Right lobe of liver (tissue), 6 donors: ENCODE results near the gene GJE1. TPM values are rescaled to one million over a fixed set of nuclear protein-coding genes. Genes with fewer than 3 reads are reported as not detected.

ENCODE experiments used
- ATAC-seq, 4 donors: fragments of 200-7000 bp; cut with Tn5 transposase; one replicate each; pipeline ENCODE4 v1.9.1; 2020; ENCODE audit warnings: mild to moderate bottlenecking in 4 of 4, moderate library complexity in 4 of 4
- DNase-seq, 3 donors: peaks; one replicate each; pipeline ENCODE4 v3.0.0-alpha.2; 2020
- H3K27ac ChIP-seq, 3 donors: fragments of 200-600 bp; one replicate each; pipeline ENCODE4 v1.8.0; 2022
- H3K27me3 ChIP-seq, 2 donors: fragments of 200-600 bp; one replicate each; pipeline ENCODE4 v1.8.0; 2022
- H3K36me3 ChIP-seq, 4 donors: fragments of 200-600 bp; sonication (generic) in 1 of 4; one replicate each; pipeline versions ENCODE4 v1.5.1 to v1.8.0; 2017 to 2022; ENCODE audit warnings: control low read depth in 1 of 4
- H3K4me1 ChIP-seq, 4 donors: fragments of 200-600 bp; sonication (generic) in 1 of 4; one replicate each; pipeline versions ENCODE4 v1.5.1 to v1.8.0; 2017 to 2022; ENCODE audit warnings: control low read depth in 1 of 4
- H3K4me3 ChIP-seq, 3 donors: fragments of 200-600 bp; one replicate each; pipeline ENCODE4 v1.8.0; 2022
- H3K9me3 ChIP-seq, 4 donors: fragments of 200-600 bp; sonication (generic) in 1 of 4; one replicate each; pipeline versions ENCODE4 v1.5.1 to v1.8.0; 2017 to 2022; ENCODE audit warnings: control low read depth in 1 of 4
- POLR2A ChIP-seq: fragments of 450-650 bp; IDR thresholded peaks from one replicate; pipeline ENCODE4 v1.6.1; 2017; ENCODE audit warnings: antibody characterized with exemption, mild to moderate bottlenecking
- WGBS: methylation state at CpG from one replicate; pipeline ENCODE4 v1.1.6; 2018; ENCODE audit warnings: low coverage, low lambda C conversion rate; ENCODE audit not compliant: insufficient coverage; ENCODE audit errors: missing lambda C conversion rate; 5-methylcytosine and 5-hydroxymethylcytosine counted together
- intact Hi-C, 2 donors: fragments of 100-400 bp; cut with DNase I; formaldehyde crosslinking; loops; one replicate each; pipeline versions ENCODE4 v1.11.2 to v1.14.1; 2022
- total RNA-seq, 6 experiments: library from RNA; depleted of rRNA in 2 of 6; stranded (reverse); fragments of >200 nt in 2 of 6; fragmentation: NEBNext Ultra II Directional in 3 of 6; extraction: Animal tissue kit (Norgen Biotek cat#: 25700) in 3 of 6; gene quantifications; one replicate each; pipeline versions ENCODE4 v1.1.0 to v1.2.4, GENCODE V29; 2016 to 2023
- TF ChIP-seq, protein P1 (sequence below), 4 donors: fragments of 200-600 bp in 3 of 4; fragments of 450-650 bp in 1 of 4; IDR thresholded peaks; one replicate each; pipeline versions ENCODE4 v1.5.1 to v1.8.0; 2016 to 2022; ENCODE audit warnings: antibody characterized with exemption in 4 of 4, mild to moderate bottlenecking in 2 of 4
- donor health status: DM: no; HTN: yes; CAD: no.
- donor health status: DM: no; HTN: no; CAD: no.
- donor health status: DM: no; HTN: no; CAD: no.
- donor health status: DM: no; HTN: yes; CAD: no.
- donor health status: DM: no; HTN: yes; CAD: no.

The GJE1 gene
- total RNA-seq, 6 experiments from 2014 or later = not detected

DNA sequence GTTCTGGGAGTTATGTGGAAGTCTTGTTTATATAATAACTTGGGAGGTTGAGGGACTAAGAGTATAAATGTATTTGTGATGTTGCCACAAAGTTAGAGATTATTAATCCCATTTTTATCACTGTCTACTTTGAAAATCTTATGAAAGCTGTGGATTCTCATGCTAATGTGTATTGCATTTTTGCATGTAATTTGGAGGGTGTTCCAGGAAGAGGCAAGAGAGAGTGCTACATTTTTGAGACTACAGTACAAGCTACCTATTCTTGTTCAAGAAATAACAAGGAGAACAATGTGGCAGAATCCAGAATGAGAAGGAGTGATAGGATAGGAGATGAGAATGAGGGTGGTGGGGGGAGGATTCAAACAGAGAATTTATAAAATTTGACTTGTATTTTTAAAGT lies 49.3 kb downstream of the GJE1 start:
- Histone ChIP-seq H3K27ac (no peak overlapping the region), H3K4me1 (no peaks in the 10 kb centered on the region), H3K36me3 (peaks cover 0 to 4% (median 0%) of the 10 kb centered on the region in 4 donors), H3K9me3 (peaks cover 0 to 9% (median 0%) of the 10 kb centered on the region in 4 donors), H3K4me3 (no peak overlapping the region), H3K27me3 (no peaks in the 10 kb centered on the region)
- no peak for DNase-seq
- no peak for ATAC-seq
- intact Hi-C loops = no loop called here
- TF ChIP-seq POLR2A = no peak

DNA sequence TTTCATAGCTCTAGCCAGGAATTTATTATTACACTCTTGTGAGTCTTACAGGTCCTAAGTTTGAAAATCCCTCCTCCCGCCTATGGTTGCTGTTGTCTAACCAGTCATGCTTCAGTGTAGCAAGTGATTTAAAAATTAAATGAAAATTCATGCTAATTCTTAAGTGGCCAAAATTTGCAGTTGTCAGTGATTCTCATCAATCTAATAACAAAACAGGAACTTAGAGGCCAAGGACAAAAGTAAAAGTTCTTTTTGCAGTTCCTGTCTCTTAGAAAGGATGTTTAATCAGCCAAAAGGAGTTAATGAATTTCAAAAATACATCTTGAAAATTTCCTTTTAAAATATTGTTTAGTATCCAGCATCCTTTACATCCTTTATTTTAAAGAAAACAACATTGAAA lies 50.6 kb downstream of the GJE1 start:
- no peaks in the 10 kb centered on the region for H3K27me3 ChIP-seq
- ATAC-seq = no peak
- intact Hi-C loops = no loop called here
- H3K4me3 ChIP-seq = no peak overlapping the region
- no peaks in the 10 kb centered on the region for H3K36me3 ChIP-seq
- TF ChIP-seq POLR2A = no peak
- TF ChIP-seq, protein P1, sequence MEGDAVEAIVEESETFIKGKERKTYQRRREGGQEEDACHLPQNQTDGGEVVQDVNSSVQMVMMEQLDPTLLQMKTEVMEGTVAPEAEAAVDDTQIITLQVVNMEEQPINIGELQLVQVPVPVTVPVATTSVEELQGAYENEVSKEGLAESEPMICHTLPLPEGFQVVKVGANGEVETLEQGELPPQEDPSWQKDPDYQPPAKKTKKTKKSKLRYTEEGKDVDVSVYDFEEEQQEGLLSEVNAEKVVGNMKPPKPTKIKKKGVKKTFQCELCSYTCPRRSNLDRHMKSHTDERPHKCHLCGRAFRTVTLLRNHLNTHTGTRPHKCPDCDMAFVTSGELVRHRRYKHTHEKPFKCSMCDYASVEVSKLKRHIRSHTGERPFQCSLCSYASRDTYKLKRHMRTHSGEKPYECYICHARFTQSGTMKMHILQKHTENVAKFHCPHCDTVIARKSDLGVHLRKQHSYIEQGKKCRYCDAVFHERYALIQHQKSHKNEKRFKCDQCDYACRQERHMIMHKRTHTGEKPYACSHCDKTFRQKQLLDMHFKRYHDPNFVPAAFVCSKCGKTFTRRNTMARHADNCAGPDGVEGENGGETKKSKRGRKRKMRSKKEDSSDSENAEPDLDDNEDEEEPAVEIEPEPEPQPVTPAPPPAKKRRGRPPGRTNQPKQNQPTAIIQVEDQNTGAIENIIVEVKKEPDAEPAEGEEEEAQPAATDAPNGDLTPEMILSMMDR (IDR thresholded peaks at IDR 0.05) = no peak
- no peak for DNase-seq
- no peak overlapping the region for H3K27ac ChIP-seq
- 92% methylated on average over 1 of the region's 1 CpG for WGBS
- no peaks in the 10 kb centered on the region for H3K4me1 ChIP-seq
- no peaks in the 10 kb centered on the region for H3K9me3 ChIP-seq

DNA sequence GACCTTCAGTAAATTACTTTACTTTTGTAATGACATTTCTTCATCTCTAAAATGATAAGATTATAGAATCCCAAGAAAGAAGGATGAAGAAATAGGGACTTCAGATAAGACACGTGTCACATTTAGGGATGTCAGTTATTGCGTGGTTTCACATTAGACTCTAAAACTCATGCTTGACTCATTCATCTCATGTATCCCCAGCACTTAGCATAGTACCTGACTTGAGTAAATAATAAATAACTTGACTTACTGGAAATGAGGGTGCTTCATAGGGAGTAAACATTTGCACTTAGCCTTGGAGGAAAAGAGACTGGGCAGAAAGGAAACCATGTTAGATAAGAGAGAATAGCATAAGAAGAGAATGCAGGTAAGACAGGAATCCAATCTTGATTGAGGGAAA lies 51.6 kb downstream of the GJE1 start:
- 79% methylated on average over 2 of the region's 2 CpGs for WGBS

More for the DNA sequence above, 51.6 kb downstream of the GJE1 start:
- H3K4me3 ChIP-seq = no peak overlapping the region
- H3K4me1 ChIP-seq = no peaks in the 10 kb centered on the region
- H3K27me3 ChIP-seq = no peaks in the 10 kb centered on the region
- intact Hi-C loops = no loop called here
- no peak for DNase-seq
- ATAC-seq = no peak
- no peaks in the 10 kb centered on the region for H3K9me3 ChIP-seq
- H3K27ac ChIP-seq = no peak overlapping the region
- TF ChIP-seq POLR2A = no peak
- TF ChIP-seq, protein P1 (IDR thresholded peaks at IDR 0.05) = no peak
- no peaks in the 10 kb centered on the region for H3K36me3 ChIP-seq

Other genes starting within 250 kb of the GJE1 start
- not detected for gene NMBR, start 14.2 kb downstream of the GJE1 start, total RNA-seq
- 10 to 100 TPM; 17.3 to 43.0 (median 23.4) TPM for gene VTA1, start 14.3 kb downstream of the GJE1 start, total RNA-seq
- gene ADGRG6, start 169.1 kb downstream of the GJE1 start, total RNA-seq = 100 to 1,000 TPM in 3 of 6 experiments, 10 to 100 TPM in 3; 49.6 to 114 (median 94.6) TPM